Sciatic nerve (tissue), 2 donors: ENCODE data around the gene MLKL. TPM values are rescaled to one million over a fixed set of nuclear protein-coding genes. Genes with fewer than 3 reads are reported as not detected.

Experiments used
- ATAC-seq: fragments of 200-7000 bp; cut with Tn5 transposase; one replicate; pipeline ENCODE4 v1.9.1; 2020; ENCODE audit warnings: mild to moderate bottlenecking, moderate library complexity
- DNase-seq: peaks from one replicate; pipeline ENCODE4 v3.0.0-alpha.2; 2020; ENCODE audit warnings: low spot score
- intact Hi-C: fragments of 100-400 bp; cut with DNase I; formaldehyde crosslinking; loops from one replicate; pipeline ENCODE4 v1.14.2; 2022
- total RNA-seq: library from RNA; stranded (reverse); fragmentation: NEBNext Ultra II Directional; extraction: Animal tissue kit (Norgen Biotek cat#: 25700); gene quantifications from one replicate; pipeline ENCODE4 v1.2.1, GENCODE V29; 2021
- donor health status: DM: no; HTN: no; CAD: no.
- donor health status: DM: no; HTN: no; CAD: no.

MLKL gene
- 19.4 TPM for total RNA-seq

DNA sequence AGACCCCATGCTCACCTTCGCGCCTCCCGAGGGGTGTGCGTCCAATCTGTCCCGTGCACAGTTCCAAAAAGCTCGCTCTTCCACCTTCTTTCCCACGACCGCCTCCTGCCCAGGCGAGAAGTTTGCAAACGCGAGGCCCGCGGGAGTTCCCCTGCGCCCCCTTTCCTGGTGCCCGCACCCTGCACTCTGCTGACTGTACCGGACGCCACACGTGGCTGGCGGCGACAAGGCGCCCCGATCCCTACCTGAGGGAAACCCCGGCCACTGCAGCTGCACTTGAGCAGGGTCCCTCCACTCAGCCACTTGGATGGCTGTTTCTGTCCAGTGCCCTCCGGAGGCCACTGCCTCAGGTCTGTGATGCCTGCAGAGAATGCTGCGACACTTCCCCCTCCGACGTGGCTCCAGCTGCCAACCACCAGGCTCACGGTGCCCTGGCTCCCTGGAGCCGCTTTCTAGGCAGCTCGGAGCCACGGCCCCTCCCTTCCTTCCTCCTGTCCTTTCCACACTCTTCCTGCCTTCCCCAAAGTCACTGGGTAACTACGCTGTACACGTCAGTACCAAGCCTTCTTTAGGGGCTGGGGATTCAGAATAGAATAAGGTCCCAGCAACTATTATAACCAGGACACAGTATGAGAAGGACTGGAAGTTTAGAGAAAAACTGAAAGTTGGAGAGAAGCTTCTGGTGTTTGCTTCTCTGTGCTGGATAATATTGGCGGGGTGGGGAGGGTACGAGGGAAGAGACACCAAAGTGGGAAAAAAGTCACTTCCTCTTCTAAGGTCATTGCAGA, at the start of gene MLKL:
MLKL (minus strand) TSS at position 425 of the 788 bp plus-strand sequence. CDS start 5,105 bp downstream, outside the sequence.
- ATAC-seq (peak; percentile 80), DNase-seq (peak; percentile 72)
- intact Hi-C loops = no loop called here

DNA sequence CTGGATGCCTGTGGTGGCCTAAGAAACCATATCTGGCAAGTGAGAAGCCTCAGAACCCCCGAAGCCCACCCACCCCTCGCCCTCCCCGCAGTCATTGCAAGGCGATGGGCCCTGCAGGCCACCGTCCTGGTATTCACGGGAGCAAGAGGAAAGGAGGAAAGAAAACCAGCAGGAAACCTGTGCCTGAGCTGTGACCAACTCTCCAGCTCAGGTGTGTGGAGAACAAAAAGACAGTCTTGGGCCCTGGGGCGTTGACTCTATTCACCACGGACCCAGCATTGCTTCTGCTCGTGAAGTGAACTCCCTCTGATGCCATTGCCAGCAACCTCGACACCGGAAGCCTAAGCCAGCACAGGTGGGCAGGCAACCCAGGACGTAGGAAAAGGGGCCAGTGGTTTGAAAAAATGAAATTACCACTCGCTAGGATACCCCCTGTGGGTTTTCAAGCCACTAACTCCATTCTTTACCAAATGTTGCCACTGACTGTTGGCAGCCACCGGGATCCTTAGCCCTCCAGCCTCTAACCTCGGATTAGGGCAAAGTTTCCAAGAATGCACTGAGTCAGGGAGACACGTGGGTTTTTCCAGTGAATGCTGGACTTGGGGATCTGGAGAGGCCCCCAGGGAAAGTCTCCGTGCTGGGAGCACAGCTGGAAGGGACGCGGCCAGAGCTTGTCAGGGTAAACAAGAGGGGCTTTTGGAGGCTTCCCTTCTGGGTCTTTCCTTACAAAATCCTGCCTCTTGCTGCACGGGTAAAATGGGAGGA, 48.8 kb upstream of the MLKL start:
- no peak for ATAC-seq
- no peak for DNase-seq
- intact Hi-C loops = no loop called here

DNA sequence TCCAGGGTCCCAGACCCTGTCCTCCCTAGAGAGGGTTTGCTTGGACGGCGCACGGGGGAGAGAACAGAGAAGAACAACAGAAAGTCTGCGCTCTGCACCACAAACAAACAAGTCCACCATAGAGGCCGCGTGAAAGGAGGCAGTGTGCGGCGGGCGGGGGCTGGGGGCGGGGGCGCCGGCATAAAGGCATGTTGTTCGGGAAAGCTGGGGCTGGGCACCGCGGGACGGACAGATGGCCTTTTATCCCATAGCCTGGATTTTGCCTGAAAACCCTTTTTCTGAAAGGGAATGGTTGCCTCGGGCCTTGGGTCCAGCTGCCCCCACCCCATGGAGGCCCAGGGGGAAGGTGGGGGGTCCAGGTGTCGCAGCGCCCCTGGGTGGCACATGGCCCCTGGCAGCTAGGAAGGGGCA, 48.0 kb upstream of the MLKL start:
- ATAC-seq (peak; percentile 70), DNase-seq (peak; percentile 71)
- intact Hi-C loops = no loop called here

DNA sequence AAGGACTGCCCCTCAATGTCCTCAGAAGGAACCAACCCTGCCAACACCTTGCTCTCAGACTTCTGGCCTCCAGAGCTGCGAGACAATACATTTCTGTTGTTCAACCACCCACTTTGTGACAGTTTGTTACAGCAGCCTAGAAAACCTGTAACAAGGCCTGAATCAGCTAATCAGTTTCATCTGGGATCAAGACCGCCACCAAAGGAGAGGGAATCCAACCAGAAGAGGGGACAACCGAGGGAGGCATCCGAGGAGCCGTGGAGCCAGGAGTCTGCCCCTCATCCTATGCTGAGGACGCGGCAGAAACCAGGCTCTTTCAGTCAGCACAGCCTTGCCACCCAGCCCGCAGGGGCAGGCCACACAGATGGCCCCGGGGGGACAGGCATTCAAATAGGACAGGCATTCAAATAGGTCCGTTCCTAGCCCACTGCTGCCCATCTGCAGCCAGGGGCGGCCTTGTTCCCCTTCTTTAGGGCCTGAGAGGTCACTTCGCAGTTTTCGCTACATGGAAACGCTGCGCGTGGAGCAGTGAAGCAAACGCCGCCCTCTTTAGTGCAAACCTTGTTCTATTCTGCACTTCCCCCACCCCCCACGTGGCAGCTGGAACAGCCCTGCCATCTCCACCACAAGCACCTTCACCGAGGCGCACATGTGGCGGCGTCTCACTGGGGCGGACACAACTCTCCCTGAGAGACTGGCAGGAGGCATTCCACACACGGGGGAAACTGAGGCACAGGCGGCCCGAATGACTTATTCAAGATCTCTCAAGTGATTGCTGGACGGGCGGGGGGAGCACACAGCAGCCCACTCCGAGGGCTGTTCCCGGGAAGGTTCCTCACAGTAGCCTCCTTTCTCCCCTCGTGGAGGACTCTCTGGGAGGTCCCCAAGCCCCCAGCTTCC, 47.3 kb upstream of the MLKL start:
- ATAC-seq = peak; percentile 25
- no peak for DNase-seq
- intact Hi-C loops = no loop called here

DNA sequence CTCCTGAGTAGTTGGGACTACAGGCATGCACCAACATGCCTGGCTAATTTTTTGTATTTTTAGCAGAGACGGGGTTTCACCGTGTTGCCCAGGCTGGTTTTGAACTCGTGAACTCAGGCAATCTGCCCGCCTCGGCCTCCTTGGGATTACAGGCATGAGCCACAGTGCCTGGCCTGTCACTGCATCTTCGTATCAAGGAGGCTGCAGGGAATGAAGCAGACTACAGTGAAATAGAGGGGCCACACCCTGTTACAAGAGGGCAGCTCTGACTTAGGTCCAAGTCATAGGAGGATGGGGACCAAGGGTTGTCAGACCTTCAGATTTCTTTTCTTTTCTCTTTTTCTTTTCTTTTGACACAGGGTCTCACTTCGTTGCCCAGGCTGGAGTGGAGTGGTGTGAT, 45.3 kb upstream of the MLKL start:
- intact Hi-C loops = no loop called here
- no peak for ATAC-seq
- DNase-seq = no peak

DNA sequence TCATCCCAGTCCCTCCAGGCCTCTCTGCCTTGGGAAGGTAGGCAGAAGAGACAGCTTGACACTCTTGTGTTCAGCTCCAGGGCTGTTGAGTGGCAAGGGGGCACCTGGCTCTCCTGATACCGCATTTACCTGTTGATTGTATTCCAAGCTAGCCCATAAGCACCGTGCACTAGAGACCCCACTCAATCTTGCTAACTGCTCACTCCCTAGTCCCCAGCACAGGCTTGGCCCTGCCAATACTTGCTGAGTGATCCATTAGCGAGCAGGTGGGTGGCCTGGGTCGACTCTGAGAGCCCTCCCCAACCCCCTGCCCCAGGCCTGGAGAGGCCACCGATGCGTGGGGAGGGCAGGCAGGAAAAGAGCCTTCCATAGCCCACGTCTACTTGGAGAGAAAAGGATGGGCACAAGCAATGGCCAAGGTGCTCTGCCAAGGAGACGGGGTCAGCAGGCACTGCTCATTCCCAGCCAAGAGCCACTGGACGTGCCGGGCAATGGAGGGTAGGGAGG, 44.5 kb upstream of the MLKL start:
- ATAC-seq = no peak
- no peak for DNase-seq
- intact Hi-C loops = no loop called here

DNA sequence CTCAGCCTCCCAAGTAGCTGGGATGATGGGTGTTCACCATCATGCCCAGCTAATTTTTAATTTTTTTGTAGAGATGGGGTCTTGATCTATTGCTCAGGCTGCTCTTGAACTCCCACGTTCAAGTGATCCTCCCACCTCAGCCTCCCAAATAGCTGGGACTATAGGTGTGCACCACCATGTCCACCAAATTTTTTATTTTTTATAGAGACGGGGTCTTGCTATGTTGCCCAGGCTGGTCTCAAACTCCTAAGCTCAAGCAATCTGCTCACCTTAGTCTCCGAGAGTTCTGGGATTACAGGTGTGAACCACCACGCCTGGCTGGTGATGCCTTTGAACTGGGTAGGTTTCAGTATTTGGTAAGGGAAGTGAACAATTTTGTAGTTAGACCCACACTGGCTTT, 43.9 kb upstream of the MLKL start:
- ATAC-seq (no peak), DNase-seq (no peak)
- intact Hi-C loops = no loop called here

DNA sequence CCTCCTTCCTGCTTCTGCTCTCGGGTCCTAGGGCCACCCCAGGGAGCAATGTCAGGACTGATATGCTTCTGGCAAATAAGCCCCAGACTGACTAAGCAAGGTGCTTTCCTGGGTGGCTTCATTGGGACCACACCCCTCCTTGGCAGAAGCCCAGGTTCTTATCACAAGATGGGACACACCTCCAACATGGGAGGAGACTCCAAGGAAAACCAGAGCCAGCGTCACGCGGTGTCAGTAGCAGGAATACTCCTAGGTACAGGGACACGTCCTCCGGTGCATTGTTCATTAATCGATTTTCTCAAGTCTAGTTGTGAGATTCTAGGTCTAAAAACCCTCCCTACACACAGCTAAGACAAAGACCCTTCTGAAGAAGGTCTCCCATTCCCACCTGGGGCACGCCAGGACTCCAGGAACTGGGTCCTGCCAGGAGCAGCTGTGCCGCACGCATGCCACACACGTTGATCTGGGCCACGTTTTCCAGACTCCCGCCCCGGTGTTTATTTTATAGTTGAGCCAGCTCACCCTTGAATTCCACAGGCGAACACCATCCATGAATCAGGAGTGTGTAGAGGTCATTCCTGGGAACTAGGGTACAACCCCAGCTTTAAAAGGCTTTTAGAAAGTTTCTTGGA, 43.1 kb upstream of the MLKL start:
- intact Hi-C loops = no loop called here
- DNase-seq (peak; percentile 71), ATAC-seq (peak; percentile 63)

DNA sequence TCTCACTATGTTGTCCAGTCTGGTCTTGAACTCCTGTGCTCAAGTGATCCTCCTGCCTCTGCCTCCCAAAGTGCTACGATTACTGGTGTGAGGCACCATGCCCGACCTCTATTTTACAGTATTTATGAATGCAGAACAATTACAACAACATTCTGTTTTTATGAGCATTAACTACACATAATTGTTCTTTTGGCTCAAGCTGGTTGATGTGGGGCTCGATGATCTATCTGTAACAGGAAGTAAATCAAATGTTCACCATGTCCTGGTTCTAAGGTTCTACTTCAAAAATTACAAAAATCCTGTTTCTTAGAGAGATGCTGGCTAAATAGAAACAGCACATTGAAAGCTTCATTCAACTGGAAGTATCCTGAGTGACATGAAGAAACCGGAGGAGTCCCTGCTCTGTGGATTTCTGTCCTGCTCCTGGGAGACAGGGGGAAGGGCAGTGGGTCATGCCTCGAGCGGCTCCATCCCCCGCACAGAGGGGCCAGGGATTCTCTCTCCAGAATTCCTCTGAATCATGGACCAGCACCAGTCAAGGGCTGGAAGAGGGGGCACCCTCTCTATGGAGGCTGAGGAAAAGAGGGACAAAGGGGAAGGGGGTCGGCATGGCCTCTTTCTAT, 42.5 kb upstream of the MLKL start:
- intact Hi-C loops = no loop called here
- no peak for ATAC-seq
- no peak for DNase-seq

DNA sequence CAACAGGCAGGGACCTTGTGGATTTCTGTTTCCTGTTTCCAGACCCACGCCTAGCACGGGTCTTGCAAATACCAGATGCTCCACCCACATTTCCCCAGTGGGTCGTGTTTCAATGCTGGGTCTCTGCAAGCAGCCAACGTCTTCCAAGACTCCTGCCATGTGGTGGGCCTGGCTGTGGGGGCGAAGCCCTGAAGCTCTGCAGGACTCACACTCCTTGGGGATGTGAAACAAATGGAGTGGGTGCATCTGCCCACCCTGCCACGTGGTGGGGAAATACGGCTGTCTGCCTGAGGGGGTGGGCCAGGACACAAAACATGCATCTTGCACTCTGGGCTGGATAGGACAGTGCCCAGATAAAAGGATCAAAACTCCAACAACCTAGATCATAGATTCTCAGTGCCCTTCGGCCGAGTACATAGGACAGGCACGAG, 41.4 kb upstream of the MLKL start:
- no peak for ATAC-seq
- no peak for DNase-seq
- intact Hi-C loops = no loop called here

DNA sequence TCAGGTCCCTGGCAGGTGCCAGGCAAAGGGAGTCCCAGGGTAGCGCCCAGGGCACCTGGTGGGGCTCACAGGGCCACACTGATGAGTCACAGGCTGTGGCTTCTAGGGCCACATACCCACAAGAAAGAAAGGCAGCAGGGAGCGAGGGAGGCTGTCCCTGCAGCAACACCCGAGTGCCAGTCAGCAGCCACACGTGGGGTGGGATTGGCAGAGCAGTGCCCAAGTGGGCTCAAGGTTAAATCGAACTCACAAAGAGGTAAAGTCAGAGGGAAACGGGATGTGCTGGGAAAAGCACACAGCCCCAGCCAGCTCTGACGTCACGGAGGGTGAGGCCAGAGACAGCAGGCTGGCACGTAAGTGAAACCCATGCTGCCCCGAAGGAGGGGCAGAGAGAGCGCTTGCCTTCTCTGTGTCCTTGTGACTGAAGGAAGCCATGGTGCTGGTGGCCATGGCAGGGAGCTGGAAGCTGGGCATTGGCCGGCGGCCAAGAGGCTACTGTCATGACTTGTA, 40.2 kb upstream of the MLKL start:
- intact Hi-C loops = no loop called here
- DNase-seq (peak; percentile 65), ATAC-seq (peak; percentile 31)

DNA sequence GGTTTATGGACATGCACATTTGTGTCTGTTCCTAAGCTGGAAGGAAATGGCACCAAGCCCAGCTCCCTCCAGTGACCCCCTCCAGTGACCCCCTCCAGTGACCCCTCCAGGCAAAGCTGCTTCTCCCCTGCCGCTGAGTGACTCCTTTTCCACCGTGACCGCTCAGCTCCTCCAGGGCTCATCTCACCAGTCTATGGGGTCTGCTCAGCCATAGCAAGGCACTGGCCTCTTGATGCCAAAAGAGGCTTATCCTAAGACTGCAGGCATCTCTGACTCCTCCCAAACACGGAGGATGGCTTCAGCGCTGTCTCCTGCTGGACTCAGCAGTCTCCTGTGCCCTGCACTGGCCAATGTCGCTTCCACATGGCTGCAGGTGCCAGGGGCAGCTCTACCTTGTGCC, 38.6 kb upstream of the MLKL start:
- ATAC-seq (no peak), DNase-seq (no peak)
- intact Hi-C loops = no loop called here

DNA sequence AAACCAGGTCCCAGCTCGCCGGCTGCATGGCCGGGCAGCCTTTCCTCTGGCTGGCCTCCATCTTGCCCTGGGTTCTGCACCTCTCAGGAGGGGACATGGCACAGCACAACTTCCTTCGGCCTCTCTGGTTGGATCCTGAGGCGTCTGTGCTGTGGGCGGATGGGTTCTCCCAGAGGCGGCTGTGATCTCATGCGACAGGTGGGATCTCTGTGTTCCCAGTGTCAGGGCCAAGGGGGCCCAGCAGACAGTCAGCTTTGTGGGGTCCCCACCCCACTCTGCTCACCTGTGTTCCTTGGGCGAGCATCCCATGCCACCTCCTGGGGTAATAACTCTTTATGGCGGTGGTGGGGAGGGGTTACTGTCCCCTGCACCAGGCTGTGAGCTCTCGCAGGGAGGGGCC, 38.2 kb upstream of the MLKL start:
- DNase-seq (no peak), ATAC-seq (no peak)
- intact Hi-C loops = no loop called here

DNA sequence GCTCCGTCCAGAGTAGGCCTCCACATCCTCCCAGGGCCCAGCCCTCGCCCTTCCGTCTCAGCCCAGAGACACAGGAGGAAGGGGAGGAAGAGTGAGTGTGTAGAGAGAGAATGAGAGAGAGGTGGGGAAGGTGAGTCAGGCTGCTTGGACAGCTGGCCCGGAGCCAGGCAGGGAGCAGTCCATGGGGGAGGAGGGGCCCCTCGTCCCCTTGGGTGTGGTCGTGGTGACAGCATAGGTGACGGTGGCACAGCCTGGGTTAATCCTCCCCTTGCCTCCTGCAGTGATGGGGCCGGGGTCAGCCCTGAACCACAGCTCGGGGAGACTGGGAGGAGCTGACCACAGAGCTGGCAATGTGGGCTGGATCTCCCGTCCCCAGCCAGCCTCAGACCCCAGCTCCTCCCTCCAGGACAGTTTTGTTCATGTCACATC, 37.5 kb upstream of the MLKL start:
- intact Hi-C loops = no loop called here
- DNase-seq = no peak
- no peak for ATAC-seq

DNA sequence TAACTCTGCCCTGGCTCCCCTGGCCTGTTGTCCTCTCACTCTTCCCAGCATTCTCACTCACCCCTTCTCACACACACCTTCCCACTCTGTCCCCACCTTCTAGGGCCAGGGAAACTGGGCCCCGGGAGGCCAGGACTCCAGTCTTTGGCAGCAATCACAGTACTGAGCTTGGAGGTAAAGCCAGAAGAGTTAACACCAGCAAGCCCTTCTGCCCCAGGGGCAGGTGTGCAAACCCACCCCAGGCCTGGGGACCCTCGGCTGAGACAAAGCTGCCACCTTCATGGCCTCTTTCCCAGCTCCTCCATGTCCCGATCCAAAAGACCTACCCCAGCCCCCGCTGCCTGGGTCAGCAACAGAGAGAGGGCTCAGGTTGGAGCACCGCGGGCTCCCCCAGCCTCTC, 36.9 kb upstream of the MLKL start:
- intact Hi-C loops = no loop called here
- no peak for DNase-seq
- ATAC-seq = no peak

DNA sequence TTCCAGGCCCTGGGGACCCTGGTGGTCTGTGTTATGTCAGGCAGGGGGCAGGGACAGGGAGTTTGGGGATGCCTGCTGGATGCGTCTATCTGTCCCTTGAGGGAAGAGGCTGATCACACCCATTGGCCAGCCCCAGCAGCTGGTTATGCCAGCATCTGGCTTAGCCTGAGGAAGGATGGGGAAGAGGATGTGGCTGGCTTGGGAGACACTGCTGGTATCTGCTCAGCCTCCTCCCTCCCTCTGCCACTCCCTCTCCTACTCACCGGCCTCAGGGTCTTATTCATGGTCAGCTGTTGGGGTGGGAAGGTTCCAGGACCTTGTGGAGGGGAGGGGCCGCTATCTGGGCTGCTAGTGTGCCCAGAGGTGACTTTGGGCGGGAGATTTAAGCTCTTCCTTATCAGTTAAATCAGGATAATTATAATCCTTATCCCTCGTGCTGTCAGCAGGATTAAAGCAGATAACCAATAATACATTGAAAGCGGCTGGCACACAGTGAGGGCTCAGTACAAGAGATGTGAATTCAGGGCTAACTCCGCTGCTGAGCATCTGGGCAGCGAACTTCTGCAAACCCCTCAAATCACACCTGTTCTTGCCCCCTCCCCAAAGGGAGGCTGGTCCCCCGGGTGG, 36.0 kb upstream of the MLKL start:
- ATAC-seq (no peak), DNase-seq (no peak)
- intact Hi-C loops = no loop called here

DNA sequence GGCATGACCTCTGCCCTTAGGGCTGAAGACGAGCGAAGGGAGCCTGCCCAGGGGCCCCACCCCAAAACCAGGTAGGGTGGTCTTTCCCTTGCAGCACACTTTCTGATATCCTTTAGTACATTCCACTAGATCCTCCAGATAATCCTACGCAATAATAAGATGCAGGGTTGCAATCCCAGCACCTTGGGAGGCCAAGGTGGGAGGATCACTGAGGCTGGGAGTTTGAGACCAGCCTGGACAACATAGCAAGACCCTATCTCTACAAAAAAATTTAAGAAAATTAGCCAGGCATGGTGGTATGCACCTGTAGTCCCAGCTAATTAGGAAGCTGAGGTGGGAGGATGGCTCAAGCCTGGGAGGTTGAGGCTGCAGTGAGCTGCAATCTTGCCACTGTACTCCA, 34.9 kb upstream of the MLKL start:
- ATAC-seq (no peak), DNase-seq (no peak)
- intact Hi-C loops = no loop called here

DNA sequence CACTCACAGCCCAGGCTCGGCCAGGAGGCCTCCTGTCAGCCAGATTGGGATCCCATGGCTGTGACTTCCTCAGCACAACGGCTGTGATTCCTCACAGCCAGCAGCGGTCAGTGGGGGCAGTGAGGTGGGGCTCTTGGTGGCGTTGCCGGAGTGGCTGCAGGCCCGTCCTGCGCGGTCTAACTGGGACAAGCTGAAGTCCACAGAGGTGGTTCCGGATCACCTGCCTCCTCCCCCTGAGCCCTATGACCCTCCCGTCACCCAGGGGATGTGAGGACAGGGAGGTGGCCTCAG, 34.4 kb upstream of the MLKL start:
- intact Hi-C loops = no loop called here
- no peak for DNase-seq
- no peak for ATAC-seq
